Activated CD8-positive, alpha-beta memory T cell treated with anti-CD3 and anti-CD28 coated beads for 24 hours (primary cell): ENCODE data around the gene SEMA3E.
"Not testable (repeated sequence)": the region's sequence is repeated elsewhere in the genome, so short reads cannot be mapped to it uniquely, and the experiment has no call there.

Source experiments
- DNase-seq: peaks from one replicate; pipeline ENCODE4 v3.0.0-alpha.2; 2020

The SEMA3E gene

DNA sequence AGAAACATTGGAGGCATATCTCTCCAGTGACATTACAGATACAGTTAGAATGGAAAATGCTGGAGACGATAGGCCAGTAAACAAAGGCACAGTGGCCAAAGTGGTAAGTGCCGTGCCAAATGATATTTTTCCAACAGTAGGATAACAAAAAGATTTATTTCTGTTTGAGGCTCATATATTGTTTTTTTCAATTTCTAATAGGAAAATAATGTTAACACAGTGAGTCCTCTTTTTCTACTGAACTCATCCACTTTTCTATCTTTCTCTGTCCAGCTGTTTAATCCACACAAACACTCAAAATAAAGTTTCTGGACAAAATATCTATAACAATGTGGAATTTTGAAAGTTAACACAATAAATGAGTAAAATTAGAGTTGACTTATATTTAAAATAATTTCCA, 201.3 kb downstream of the SEMA3E start:
- no peak for DNase-seq

DNA sequence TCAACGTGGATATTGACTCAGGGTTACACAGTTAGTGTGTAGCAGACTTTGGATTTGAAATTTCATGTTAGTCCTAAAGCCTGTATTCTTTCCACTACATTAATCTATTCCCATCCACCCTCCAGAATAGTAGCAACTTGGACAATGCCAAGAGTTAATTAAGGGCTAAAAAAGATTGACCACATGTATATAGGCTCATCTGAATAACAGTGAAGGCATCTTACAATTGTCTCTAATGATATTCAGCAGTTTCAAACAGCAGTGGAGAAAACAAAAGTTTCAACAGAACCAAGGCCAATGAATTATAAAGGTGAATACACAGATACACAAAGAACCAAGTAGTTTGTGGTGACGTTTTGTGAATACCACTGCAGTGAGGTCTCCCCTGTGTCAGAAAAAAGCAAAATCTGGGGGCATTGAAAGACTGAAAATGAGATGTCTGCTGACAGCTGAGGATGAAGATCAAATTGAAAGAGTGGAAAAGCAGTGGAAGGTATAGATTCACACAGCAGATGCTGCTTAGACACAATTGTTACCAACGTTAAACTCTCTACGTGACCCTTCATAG, 202.8 kb downstream of the SEMA3E start:
- DNase-seq, result no peak

DNA sequence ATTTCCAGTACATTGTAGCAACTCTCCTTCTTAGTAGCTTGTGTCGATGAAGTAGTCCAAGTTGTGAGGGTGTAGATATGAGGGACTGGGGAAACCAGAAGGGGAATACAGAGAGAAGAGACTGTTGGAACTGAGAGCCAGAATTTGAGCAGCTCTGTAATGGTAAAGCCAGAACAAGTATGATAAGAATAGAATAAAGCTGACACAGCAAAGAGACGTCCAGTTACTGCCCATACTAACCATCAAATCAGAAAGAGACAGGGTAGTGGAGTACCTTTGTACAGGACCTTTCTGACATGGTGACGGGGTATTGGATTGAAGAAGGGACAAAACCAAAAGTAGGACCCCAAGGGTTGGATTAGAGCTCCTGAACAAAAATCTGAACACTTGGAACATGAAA, 206.0 kb downstream of the SEMA3E start:
- DNase-seq, result no peak

DNA sequence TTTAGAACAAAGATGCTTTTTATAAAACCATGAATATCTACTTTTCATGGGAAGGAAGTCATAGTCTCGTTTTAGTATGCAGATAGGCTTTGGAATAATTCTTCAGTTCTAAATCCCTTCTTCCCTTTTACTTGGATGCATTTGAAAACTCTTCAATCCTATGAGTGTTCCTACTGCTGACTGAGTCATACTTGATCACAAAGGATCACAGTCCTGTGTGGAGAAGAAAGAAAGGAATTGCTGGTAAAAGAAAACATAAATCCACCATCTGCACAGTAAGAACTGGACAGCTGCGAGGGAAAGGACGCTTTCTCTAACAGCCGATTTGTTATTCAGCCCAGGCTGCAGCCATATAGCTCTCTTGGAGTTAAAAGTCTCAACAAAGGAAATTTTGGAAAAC, 209.9 kb downstream of the SEMA3E start:
- no peak for DNase-seq

DNA sequence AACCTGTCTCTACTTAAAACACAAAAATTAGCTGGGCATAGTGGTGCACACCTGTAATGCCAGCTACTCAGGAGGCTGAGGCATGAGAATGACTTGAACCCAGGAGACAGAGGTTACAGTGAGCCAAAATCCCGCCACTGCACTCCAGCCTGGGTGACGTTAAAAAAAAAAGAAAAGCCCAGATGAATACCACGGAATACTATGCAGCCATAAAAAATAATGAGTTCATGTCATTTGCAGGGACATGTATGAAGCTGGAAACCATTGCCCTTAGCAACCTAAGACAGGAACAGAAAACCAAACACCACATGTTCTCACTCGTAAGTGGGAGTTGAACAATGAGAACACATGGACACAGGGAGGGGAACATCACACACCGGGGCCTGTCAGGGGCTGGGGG, 218.7 kb downstream of the SEMA3E start:
- not testable (repeated sequence) for DNase-seq

GRCh38 chr7:83429493-83429892, 219.4 kb downstream of the SEMA3E start:
- no peak for DNase-seq

GRCh38 chr7:83427884-83428283, 221.1 kb downstream of the SEMA3E start:
- no peak for DNase-seq

DNA sequence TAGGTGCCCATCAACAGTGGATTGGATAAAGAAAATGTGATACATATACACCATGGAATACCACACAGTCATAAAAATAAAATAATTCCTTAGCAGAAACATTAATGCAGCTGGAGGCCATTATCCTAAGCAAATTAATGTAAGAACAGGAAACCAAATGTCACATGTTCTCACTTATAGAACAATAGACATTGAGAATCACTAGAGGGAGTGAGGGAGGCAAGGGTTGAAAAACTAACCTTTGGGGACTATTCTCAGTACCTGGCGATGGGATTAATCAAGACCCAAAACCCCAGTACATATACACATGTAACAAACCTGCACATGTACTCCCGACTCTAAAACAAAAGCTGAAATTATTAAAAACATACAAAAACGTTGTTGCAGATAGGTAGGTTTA, 222.6 kb downstream of the SEMA3E start:
- DNase-seq, result no peak

GRCh38 chr7:83419013-83419412, 229.9 kb downstream of the SEMA3E start:
- no peak for DNase-seq

DNA sequence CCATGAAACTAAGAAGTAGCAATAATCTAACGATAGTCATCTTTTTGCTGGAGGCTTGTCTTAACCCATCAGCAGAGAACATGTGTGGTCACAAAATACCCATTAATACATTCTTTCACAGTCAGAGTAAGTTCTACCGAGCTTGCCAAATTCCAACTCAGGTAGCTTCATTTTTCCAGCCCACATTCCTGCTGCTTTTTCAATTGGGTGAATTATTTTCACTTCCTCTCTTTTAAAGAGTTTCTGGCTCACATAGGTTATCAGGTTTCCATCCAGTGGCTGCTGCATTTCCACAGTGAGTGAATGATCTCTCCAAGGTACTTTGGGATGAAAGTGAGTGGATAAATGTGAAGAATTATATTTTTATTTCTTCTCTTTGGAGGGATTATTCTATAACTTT, 233.1 kb downstream of the SEMA3E start:
- DNase-seq, result no peak

DNA sequence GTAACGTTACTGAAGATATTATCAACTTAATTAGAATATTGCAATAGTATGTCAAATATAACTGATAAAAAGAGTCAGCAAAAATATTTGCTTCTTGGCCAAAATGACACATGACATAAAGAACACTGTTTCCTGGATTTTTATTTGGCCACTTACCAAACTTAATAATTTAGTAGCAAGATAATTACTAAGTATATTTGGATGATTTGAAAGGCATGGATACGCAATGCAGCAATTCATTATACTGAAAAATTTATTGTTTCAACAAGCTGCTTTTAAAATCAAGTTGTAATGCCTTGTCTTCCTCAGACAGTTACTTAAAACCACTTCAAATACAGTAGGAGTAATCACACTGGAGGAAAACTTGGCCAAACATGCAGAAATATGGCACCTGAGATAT, 234.0 kb downstream of the SEMA3E start:
- DNase-seq, result no peak

GRCh38 chr7:83413831-83414230, 235.1 kb downstream of the SEMA3E start:
- no peak for DNase-seq

DNA sequence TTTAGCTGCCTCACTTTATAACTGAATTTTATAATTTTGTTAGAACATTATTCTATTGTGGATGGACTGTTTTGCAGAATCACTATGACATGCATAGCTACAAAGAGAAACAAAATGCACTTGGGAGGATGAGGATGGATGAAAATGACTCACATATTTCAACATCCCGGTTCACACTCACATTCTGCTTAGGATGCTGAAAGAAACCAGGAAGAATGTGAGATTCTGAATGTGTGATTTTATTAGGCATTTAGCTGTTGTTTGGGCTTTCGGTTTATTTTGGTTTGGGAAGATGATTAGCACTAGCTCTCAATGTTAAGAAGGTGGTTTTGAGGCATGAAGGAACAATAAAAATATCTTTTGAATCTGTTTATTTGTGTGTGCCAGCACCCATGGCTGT, 235.5 kb downstream of the SEMA3E start:
- no peak for DNase-seq

- DNase-seq, result no peak
These were observed 237.8 kb downstream of the SEMA3E start for GRCh38 chr7:83410989-83411591.

GRCh38 chr7:83394776-83395175, 254.2 kb downstream of the SEMA3E start:
- no peak for DNase-seq

DNA sequence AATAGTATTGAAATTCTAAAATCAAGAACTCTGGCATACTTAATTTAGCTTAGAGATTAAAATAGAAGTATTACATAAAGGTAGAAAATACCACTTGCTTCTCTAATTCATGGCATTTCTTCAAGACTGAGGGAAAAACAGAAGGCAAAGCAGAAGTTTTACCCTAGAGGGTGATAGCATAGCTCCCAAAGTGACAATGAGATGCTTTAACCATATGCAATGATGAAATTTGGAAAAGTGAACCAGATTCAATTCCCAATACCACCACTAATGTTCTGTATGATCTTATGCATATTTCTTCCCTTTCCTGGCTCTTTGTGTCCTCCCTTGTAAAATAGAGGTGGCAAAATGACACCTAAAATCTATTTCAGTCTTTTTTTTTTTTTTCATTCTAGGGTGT, 260.5 kb downstream of the SEMA3E start:
- DNase-seq, result no peak

DNA sequence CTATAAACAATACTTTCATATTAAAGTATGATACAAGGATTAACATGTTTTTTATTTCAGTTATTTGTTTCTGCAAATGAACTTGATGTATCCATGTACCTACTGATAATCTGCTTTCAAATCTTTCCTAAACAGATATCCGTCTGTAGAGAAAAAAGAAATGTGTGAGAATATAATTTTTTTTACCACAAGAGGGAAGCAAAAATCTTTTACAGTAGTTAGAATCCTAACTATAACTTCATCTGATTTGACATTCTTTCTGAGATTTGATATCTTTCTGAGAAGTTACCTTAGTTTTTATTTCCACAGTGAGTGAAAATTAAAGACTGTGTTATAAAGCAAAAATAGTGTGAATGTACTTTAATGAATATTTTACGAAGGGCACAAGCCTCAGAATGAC, 282.3 kb downstream of the SEMA3E start:
- no peak for DNase-seq

DNA sequence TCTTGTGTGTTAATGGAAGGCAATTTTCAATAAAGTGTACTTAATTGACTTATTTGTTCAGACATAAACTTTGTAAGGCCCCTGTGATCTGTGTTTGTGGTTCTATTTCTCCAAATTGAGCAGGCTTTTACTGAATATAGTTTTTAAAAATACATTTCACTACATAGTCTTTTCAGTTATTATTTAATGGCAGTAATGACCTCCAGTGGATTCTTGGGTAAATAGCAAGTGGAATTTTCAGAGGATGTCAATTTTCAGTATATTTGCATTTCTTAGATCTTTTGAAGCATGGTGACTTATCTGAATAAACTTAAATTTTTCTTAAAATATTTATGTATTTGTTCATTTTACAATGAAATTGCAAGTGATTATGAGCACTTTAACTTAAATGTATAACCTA, 283.2 kb downstream of the SEMA3E start:
- DNase-seq, result no peak

DNA sequence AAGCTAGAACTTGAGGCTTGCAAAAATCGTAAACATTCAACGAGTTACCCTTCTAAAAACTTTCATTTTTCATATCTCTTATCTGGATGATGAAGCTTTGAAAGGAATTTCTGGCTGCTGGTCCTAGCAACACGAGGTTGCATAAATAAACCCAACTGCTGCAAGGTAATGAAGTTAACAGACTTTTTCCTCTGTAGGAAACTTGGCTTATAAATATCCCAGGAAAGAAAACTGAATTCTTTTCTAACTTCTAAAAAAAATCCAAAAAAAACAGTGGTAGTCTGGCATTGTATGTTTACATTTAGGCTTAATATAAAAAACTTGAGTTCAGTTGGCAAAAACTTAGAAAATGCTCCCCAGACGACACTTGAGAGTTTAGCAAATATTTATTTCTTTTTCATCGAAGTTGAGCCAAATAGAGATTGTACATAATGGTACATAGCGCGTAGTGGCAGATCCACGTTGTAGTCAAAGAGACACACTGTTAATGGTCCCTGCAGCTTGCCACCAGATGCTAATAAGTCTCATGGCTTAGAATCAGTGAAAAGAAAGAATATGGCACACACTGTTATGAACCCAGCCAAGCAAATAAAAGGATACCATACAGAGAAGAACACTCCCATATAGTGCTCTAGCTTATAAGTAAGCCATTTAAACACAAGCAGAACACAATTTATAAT, 285.9 kb downstream of the SEMA3E start:
- no peak for DNase-seq

- DNase-seq, result no peak
These were observed 289.8 kb downstream of the SEMA3E start for GRCh38 chr7:83359108-83359507.

DNA sequence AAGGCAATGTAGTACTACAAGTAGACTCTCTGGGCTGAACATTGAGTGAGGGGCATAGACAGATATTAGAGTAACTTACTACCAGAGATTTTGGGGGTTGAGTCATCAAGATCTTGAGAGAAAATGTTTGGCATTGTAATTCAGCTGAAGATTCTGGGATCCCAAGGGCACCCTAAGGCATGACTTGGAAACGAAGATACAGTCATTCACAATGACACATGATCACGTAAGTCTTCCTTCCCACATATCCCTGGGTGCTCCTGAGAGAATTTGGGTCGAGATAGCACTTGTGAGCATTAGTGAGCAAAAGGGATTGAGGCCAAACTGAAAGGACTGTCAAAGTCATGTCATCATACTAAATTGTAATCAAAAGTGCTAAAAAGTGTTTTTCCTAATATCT, 293.8 kb downstream of the SEMA3E start:
- no peak for DNase-seq

DNA sequence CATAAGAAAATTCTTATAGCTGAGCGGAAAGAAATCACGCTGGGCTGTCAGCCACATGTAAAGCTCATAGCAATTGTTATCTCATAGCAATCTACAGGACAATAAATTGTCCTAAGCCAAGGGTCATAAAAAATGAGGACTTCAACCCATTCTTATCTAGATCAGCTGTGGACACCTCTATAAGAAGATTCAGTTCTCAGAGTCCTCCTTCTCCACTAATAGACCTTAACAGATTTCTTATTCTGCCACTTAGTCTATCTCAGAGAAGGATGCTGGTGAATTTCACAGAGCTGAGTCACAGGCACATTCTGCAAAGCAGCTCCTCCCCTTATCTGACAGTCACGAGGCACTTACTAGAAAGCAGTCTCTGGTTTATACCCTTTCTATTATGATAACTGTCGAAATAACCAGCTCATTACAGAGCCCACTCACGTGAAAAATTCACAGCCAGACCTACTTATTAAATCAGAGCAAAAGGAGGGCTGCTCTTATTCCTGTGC, 300.9 kb downstream of the SEMA3E start:
- DNase-seq, result no peak

- no peak for DNase-seq
These were observed 309.0 kb downstream of the SEMA3E start for GRCh38 chr7:83339907-83340306.

GRCh38 chr7:83338277-83338950, 310.5 kb downstream of the SEMA3E start:
- DNase-seq, result no peak
